ENCODE results near the gene BLOC1S6.

DNA sequence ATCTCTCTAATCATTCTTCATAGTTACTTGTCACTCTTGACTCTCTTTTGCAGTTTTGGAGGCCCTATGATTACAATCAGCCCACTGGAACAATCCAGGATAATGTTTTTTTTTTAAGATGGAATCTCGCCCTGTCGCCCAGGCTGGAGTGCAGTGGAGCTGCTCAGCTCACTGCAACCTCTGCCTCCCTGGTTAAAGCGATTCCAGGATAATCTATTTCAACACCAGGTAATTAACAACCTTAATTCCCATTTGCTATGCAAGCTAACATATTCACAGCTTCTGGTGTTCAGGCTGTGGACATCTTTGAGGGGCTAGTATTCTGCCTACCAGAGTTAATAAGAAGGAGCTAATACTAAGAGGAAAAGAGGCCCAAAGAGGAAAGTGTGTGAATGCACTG lies 1.1 kb upstream of the BLOC1S6 start:
- no peak for TF ChIP-seq RAD21 (IDR thresholded peaks at IDR 0.05)
- TF ChIP-seq, protein P1, sequence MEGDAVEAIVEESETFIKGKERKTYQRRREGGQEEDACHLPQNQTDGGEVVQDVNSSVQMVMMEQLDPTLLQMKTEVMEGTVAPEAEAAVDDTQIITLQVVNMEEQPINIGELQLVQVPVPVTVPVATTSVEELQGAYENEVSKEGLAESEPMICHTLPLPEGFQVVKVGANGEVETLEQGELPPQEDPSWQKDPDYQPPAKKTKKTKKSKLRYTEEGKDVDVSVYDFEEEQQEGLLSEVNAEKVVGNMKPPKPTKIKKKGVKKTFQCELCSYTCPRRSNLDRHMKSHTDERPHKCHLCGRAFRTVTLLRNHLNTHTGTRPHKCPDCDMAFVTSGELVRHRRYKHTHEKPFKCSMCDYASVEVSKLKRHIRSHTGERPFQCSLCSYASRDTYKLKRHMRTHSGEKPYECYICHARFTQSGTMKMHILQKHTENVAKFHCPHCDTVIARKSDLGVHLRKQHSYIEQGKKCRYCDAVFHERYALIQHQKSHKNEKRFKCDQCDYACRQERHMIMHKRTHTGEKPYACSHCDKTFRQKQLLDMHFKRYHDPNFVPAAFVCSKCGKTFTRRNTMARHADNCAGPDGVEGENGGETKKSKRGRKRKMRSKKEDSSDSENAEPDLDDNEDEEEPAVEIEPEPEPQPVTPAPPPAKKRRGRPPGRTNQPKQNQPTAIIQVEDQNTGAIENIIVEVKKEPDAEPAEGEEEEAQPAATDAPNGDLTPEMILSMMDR (IDR thresholded peaks at IDR 0.05; ENCODE audit: low read depth, low read length, missing input control), result no peak
- no peak for TF ChIP-seq JUND (IDR thresholded peaks at IDR 0.05)
- TF ChIP-seq FOXA1 (IDR thresholded peaks at IDR 0.05), result no peak
- TF ChIP-seq, protein P2, sequence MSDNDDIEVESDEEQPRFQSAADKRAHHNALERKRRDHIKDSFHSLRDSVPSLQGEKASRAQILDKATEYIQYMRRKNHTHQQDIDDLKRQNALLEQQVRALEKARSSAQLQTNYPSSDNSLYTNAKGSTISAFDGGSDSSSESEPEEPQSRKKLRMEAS (IDR thresholded peaks at IDR 0.05), result no peak
- no peak for TF ChIP-seq RXRA (IDR thresholded peaks at IDR 0.05)
- TF ChIP-seq REST (IDR thresholded peaks at IDR 0.05), result no peak
- TF ChIP-seq GABPA (IDR thresholded peaks at IDR 0.05 in 1 of 2, conservative IDR thresholded peaks at IDR 0.05 in 1 of 2), result no peak
- no peak for TF ChIP-seq EGR1 (IDR thresholded peaks at IDR 0.05; ENCODE audit: low read depth in 2 of 2)
- TF ChIP-seq, protein P3, sequence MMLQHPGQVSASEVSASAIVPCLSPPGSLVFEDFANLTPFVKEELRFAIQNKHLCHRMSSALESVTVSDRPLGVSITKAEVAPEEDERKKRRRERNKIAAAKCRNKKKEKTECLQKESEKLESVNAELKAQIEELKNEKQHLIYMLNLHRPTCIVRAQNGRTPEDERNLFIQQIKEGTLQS (IDR thresholded peaks at IDR 0.05), result no peak
- no peak for TF ChIP-seq ZBTB33 (IDR thresholded peaks at IDR 0.05)
- TF ChIP-seq HNF4A (conservative IDR thresholded peaks at IDR 0.05), result no peak
- no peak for TF ChIP-seq NR2F2 (IDR thresholded peaks at IDR 0.05)
- TF ChIP-seq TAF1 (conservative IDR thresholded peaks at IDR 0.05), result no peak
